Activated T-helper 17 cell treated with anti-CD3 and anti-CD28 coated beads, Interleukin-2, amount 50 U/mL, for 72 hours (primary cell): ENCODE results near the gene WWP2. TPM values are rescaled to one million over a fixed set of nuclear protein-coding genes. Genes with fewer than 3 reads are reported as not detected.

Experiments
- ATAC-seq: fragments of 150-1000 bp; cut with Tn5 transposase; replicated peaks from 2 replicates; pipeline ENCODE4 v1.10.0; 2021; ENCODE audit warnings: mild to moderate bottlenecking, moderate library complexity
- H3K27ac Mint-ChIP-seq: one replicate; pipeline ENCODE4 v1.8.0; 2022; ENCODE audit warnings: mixed read lengths
- H3K27me3 Mint-ChIP-seq: one replicate; pipeline ENCODE4 v1.8.0; 2022; ENCODE audit warnings: mixed read lengths
- H3K36me3 Mint-ChIP-seq: one replicate; pipeline ENCODE4 v1.8.0; 2022; ENCODE audit warnings: low read depth, mild to moderate bottlenecking, mixed read lengths
- H3K4me1 Mint-ChIP-seq: one replicate; pipeline ENCODE4 v1.8.0; 2022; ENCODE audit warnings: mixed read lengths
- H3K4me3 Mint-ChIP-seq: one replicate; pipeline ENCODE4 v1.8.0; 2022; ENCODE audit warnings: mild to moderate bottlenecking, mixed read lengths
- H3K9me3 Mint-ChIP-seq: one replicate; pipeline ENCODE4 v1.8.0; 2022; ENCODE audit warnings: mixed read lengths
- total RNA-seq, 2 donors: library from RNA; stranded (reverse); gene quantifications; one replicate each; pipeline ENCODE4 v1.2.3, GENCODE V29; 2022

WWP2 gene
- total RNA-seq, 2 donors from 2014 or later = 55.1 to 55.7 TPM

GRCh38 chr16:69860233-69861231 is 98.4 kb downstream of the WWP2 start:
- H3K27ac Mint-ChIP-seq = peak overlapping the region; percentile 10
- no peak overlapping the region for H3K4me3 Mint-ChIP-seq
- no peaks in the 10 kb centered on the region for H3K4me1 Mint-ChIP-seq
- H3K27me3 Mint-ChIP-seq = no peaks in the 10 kb centered on the region
- no peak for ATAC-seq
- peaks cover 56% of the 10 kb centered on the region for H3K36me3 Mint-ChIP-seq
- no peaks in the 10 kb centered on the region for H3K9me3 Mint-ChIP-seq

- H3K27me3 Mint-ChIP-seq = no peaks in the 10 kb centered on the region
- H3K9me3 Mint-ChIP-seq = no peaks in the 10 kb centered on the region
- no peak overlapping the region for H3K4me3 Mint-ChIP-seq
- no peak for ATAC-seq
- peaks cover 3% of the 10 kb centered on the region for H3K4me1 Mint-ChIP-seq
- peaks cover 63% of the 10 kb centered on the region for H3K36me3 Mint-ChIP-seq
- H3K27ac Mint-ChIP-seq = no peak overlapping the region
Measured at GRCh38 chr16:69861292-69862030, 99.3 kb downstream of the WWP2 start.

GRCh38 chr16:69863401-69864281 is 101.5 kb downstream of the WWP2 start:
- Mint-ChIP-seq H3K27me3 (no peaks in the 10 kb centered on the region), H3K9me3 (no peaks in the 10 kb centered on the region), H3K4me1 (peaks cover 4% of the 10 kb centered on the region), H3K4me3 (no peak overlapping the region), H3K36me3 (peaks cover 45% of the 10 kb centered on the region), H3K27ac (peak overlapping the region; percentile 30)
- no peak for ATAC-seq

- no peak for ATAC-seq
Measured at GRCh38 chr16:69865701-69866100, 103.6 kb downstream of the WWP2 start.

DNA sequence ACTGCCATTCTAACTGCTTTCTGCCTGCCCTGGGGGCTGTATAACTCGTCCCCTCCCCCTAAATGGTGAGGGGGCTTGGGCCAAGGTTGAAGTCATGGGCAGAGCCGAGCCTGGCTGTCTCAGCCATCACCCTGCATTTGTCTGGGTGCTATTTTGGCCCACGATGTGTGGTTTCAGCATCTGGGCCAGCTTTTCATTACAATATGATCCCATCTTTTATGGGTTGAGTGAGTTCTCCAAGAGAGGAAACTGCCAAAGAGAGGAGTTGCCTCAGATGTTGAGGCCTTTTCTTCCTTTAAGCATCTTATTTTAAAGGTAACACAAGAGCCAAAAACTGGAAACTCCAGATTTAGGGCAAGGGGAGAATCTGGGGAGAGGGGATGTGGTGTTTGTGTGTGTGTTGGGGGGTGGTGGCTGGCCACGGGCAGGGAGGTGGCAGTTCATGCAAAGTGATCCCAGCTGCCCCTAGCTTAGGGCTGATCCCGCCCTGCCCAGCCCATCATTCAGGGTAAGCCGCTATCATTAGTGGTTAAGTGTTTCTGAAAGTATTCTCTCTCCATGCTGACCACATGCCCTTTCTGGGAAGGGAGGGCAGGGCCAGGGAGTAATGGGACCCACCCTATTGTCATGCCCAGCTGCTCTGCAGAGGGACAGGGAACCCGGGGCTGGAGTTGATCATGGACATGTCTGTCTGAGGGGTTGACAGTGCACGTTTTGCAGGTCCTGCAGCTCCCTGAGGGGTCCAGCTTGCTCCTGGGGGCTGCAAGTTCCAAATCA is 105.8 kb downstream of the WWP2 start:
- Mint-ChIP-seq H3K36me3 (peaks cover 51% of the 10 kb centered on the region), H3K4me3 (no peak overlapping the region), H3K4me1 (peaks cover 4% of the 10 kb centered on the region), H3K9me3 (no peaks in the 10 kb centered on the region), H3K27ac (no peak overlapping the region), H3K27me3 (no peaks in the 10 kb centered on the region)
- ATAC-seq = no peak

More at GRCh38 chr16:69865701-69866100, 103.6 kb downstream of the WWP2 start:
- H3K27ac Mint-ChIP-seq = no peak overlapping the region
- H3K36me3 Mint-ChIP-seq = peaks cover 40% of the 10 kb centered on the region
- H3K4me3 Mint-ChIP-seq = no peak overlapping the region
- H3K9me3 Mint-ChIP-seq = no peaks in the 10 kb centered on the region
- H3K27me3 Mint-ChIP-seq = no peaks in the 10 kb centered on the region
- peaks cover 4% of the 10 kb centered on the region for H3K4me1 Mint-ChIP-seq

- no peak overlapping the region for H3K27ac Mint-ChIP-seq
- H3K4me1 Mint-ChIP-seq = peaks cover 4% of the 10 kb centered on the region
- H3K4me3 Mint-ChIP-seq = no peak overlapping the region
- H3K36me3 Mint-ChIP-seq = peaks cover 70% of the 10 kb centered on the region
- no peaks in the 10 kb centered on the region for H3K27me3 Mint-ChIP-seq
- no peak for ATAC-seq
- H3K9me3 Mint-ChIP-seq = no peaks in the 10 kb centered on the region
Measured at GRCh38 chr16:69870761-69871160, 108.6 kb downstream of the WWP2 start.

DNA sequence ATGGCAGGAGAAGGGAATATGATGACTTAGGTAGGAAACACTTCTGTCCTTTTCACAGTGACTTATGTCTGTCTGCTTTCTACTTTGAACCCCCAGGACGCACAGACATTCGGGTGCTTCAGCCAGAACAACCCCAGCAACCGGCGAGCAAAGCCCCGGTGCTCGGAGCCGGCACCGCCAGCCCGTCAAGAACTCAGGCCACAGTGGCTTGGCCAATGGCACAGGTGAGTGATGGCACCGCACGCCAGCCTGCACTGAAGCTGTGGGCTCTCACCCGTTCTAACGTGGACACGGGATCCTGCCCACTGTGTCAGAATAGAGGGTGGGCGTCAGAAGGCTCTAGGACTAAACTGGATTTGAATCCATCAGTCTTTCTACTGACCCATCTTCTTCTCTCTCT is 109.6 kb downstream of the WWP2 start:
- no peaks in the 10 kb centered on the region for H3K9me3 Mint-ChIP-seq
- ATAC-seq = no peak
- peaks cover 71% of the 10 kb centered on the region for H3K36me3 Mint-ChIP-seq
- H3K4me3 Mint-ChIP-seq = no peak overlapping the region
- no peak overlapping the region for H3K27ac Mint-ChIP-seq
- no peaks in the 10 kb centered on the region for H3K27me3 Mint-ChIP-seq
- H3K4me1 Mint-ChIP-seq = no peaks in the 10 kb centered on the region

- Mint-ChIP-seq H3K27me3 (no peaks in the 10 kb centered on the region), H3K36me3 (peaks cover 83% of the 10 kb centered on the region), H3K4me3 (no peak overlapping the region), H3K27ac (no peak overlapping the region), H3K9me3 (no peaks in the 10 kb centered on the region), H3K4me1 (no peaks in the 10 kb centered on the region)
- ATAC-seq = no peak
Measured at GRCh38 chr16:69872888-69873287, 110.8 kb downstream of the WWP2 start.

GRCh38 chr16:69873783-69874182 is 111.7 kb downstream of the WWP2 start:
- peaks cover 92% of the 10 kb centered on the region for H3K36me3 Mint-ChIP-seq
- no peaks in the 10 kb centered on the region for H3K4me1 Mint-ChIP-seq

DNA sequence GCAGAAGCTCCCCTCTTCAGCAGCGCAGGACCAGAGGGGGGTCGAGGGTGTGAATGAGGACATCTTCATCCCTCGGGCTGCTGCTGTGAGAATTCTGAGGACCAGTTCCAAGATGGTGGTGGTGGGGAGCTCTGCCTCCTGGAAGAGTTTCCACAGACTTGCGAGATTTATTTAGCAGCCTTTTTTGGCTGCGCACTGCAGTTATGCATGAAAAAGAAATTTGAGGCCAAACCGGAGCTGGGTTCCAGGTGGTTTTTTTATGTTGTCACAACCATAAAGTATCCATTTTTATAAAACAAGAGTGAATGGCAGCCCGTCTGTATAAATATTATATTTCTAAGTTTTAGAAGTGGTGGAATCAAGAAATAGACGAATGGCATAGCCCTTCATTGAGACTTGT is 112.1 kb downstream of the WWP2 start:
- no peak overlapping the region for H3K27ac Mint-ChIP-seq
- no peak overlapping the region for H3K4me3 Mint-ChIP-seq
- ATAC-seq = no peak

More at GRCh38 chr16:69873783-69874182, 111.7 kb downstream of the WWP2 start:
- Mint-ChIP-seq H3K27me3 (no peaks in the 10 kb centered on the region), H3K4me3 (no peak overlapping the region), H3K9me3 (no peaks in the 10 kb centered on the region), H3K27ac (no peak overlapping the region)
- no peak for ATAC-seq

GRCh38 chr16:69880640-69881133 is 118.6 kb downstream of the WWP2 start:
- no peak for ATAC-seq
- H3K36me3 Mint-ChIP-seq = peaks cover 60% of the 10 kb centered on the region
- H3K9me3 Mint-ChIP-seq = no peaks in the 10 kb centered on the region
- H3K27me3 Mint-ChIP-seq = no peaks in the 10 kb centered on the region
- no peak overlapping the region for H3K27ac Mint-ChIP-seq
- no peak overlapping the region for H3K4me3 Mint-ChIP-seq
- no peaks in the 10 kb centered on the region for H3K4me1 Mint-ChIP-seq

More for the DNA sequence above, 112.1 kb downstream of the WWP2 start:
- H3K4me1 Mint-ChIP-seq = no peaks in the 10 kb centered on the region
- no peaks in the 10 kb centered on the region for H3K27me3 Mint-ChIP-seq
- peaks cover 97% of the 10 kb centered on the region for H3K36me3 Mint-ChIP-seq
- H3K9me3 Mint-ChIP-seq = no peaks in the 10 kb centered on the region

- H3K4me1 Mint-ChIP-seq = no peaks in the 10 kb centered on the region
- no peak for ATAC-seq
- no peak overlapping the region for H3K4me3 Mint-ChIP-seq
- H3K36me3 Mint-ChIP-seq = peaks cover 55% of the 10 kb centered on the region
- H3K27me3 Mint-ChIP-seq = no peaks in the 10 kb centered on the region
- no peak overlapping the region for H3K27ac Mint-ChIP-seq
- H3K9me3 Mint-ChIP-seq = no peaks in the 10 kb centered on the region
Measured at GRCh38 chr16:69881141-69881540, 119.0 kb downstream of the WWP2 start.

DNA sequence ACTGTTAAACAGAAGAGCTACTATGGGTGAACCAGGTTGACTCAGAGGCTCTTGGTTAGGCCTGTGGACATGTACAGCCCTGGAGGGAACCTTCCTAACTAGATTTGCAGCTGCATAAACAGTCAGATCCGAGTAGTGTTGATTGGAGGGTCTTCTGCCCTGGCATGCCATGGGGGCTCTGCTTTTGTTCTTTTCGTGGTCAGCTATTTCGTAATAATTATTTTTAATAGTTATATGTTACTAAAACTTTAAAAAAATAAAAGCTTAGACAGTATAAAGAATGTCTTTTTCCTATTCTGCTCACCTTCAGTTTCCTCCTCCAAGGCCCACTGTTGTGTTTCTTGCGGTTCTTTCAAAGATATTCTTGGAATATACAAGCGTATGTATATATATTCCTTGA is 121.6 kb downstream of the WWP2 start:
- no peak for ATAC-seq
- Mint-ChIP-seq H3K4me3 (no peak overlapping the region), H3K9me3 (no peaks in the 10 kb centered on the region), H3K4me1 (no peaks in the 10 kb centered on the region), H3K27me3 (no peaks in the 10 kb centered on the region), H3K27ac (no peak overlapping the region), H3K36me3 (peaks cover 43% of the 10 kb centered on the region)
